SK-N-SH (cell line): ENCODE measurements around the gene C19orf47.

Experiments used
- EP300 ChIP-seq, 2 experiments: IDR thresholded peaks; 2 replicates each; pipeline versions ENCODE4 v1.4.0 to v1.6.1; 2012; ENCODE audit warnings: borderline replicate concordance in 1 of 2, low read depth in 1 of 2, low read length in 1 of 2
- EZH2phosphoT487 ChIP-seq: fragments of 200-600 bp; sonication (generic); IDR thresholded peaks from 2 replicates; pipeline ENCODE4 v1.6.1; 2017; ENCODE audit warnings: low read depth, mixed run types, mild to moderate bottlenecking, antibody characterized with exemption, moderate library complexity, borderline replicate concordance
- FOXM1 ChIP-seq: IDR thresholded peaks from 2 replicates; pipeline ENCODE4 v1.4.0; 2012; ENCODE audit warnings: low read depth, mild to moderate bottlenecking
- MXI1 ChIP-seq: IDR thresholded peaks from 2 replicates; pipeline ENCODE4 v1.6.1; 2012; ENCODE audit warnings: mild to moderate bottlenecking, low read depth, low read length, improper control_type of control experiment
- NRF1 ChIP-seq: IDR thresholded peaks from 2 replicates; pipeline ENCODE4 v1.6.1; 2012; ENCODE audit warnings: low read depth, mild to moderate bottlenecking, low read length
- POLR2AphosphoS5 ChIP-seq: IDR thresholded peaks from 2 replicates; pipeline ENCODE4 v1.6.1; 2012; ENCODE audit warnings: low read depth, low read length
- SMC3 ChIP-seq: IDR thresholded peaks from 2 replicates; pipeline ENCODE4 v1.6.1; 2012; ENCODE audit warnings: low read depth, low read length, improper control_type of control experiment
- TAF1 ChIP-seq: IDR thresholded peaks from 2 replicates; pipeline ENCODE4 v1.6.1; 2012; ENCODE audit warnings: low read depth, mild to moderate bottlenecking, low read length, moderate library complexity, borderline replicate concordance
- TEAD4 ChIP-seq: IDR thresholded peaks from 2 replicates; pipeline ENCODE4 v1.4.0; 2012; ENCODE audit warnings: mild to moderate bottlenecking, borderline replicate concordance; ENCODE audit not compliant: insufficient read depth
- YY1 ChIP-seq: IDR thresholded peaks from 2 replicates; pipeline ENCODE4 v1.4.0; 2012; ENCODE audit warnings: low read depth, mild to moderate bottlenecking
- TF ChIP-seq, protein P1 (sequence below): fragments of 200-600 bp; sonication (generic); IDR thresholded peaks from 2 replicates; pipeline ENCODE4 v1.6.1; 2017; ENCODE audit warnings: antibody characterized with exemption, mild to moderate bottlenecking, moderate library complexity
- TF ChIP-seq, protein P2 (sequence below): IDR thresholded peaks from 2 replicates; pipeline ENCODE4 v1.4.0; 2012; ENCODE audit warnings: low read depth, borderline replicate concordance
- TF ChIP-seq, protein P3 (sequence below): IDR thresholded peaks from 2 replicates; pipeline ENCODE4; 2012
- TF ChIP-seq, protein P4 (sequence below): IDR thresholded peaks from 2 replicates; pipeline ENCODE4 v1.4.0; 2012; ENCODE audit warnings: low read depth

DNA sequence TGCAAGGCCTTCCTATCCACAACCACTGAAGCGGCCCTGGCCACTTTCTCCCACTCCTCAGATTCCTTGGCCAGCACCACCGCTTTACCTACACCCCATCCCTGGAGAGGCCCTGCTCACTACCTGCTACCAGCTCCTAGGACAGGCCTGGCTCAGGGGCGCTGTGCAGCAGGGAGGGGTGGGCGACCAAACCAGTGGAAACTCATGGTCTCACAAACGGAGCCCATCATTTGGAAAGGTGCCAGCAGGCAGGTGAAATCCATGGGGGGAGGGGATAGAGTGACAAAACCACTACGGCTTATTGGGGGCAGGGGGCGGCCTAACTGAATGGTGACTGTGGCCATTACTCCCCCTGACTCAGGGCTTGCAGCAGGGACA is 27.6 kb downstream of the C19orf47 start:
- TF ChIP-seq, protein P1, sequence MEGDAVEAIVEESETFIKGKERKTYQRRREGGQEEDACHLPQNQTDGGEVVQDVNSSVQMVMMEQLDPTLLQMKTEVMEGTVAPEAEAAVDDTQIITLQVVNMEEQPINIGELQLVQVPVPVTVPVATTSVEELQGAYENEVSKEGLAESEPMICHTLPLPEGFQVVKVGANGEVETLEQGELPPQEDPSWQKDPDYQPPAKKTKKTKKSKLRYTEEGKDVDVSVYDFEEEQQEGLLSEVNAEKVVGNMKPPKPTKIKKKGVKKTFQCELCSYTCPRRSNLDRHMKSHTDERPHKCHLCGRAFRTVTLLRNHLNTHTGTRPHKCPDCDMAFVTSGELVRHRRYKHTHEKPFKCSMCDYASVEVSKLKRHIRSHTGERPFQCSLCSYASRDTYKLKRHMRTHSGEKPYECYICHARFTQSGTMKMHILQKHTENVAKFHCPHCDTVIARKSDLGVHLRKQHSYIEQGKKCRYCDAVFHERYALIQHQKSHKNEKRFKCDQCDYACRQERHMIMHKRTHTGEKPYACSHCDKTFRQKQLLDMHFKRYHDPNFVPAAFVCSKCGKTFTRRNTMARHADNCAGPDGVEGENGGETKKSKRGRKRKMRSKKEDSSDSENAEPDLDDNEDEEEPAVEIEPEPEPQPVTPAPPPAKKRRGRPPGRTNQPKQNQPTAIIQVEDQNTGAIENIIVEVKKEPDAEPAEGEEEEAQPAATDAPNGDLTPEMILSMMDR: no peak
- TF ChIP-seq TAF1: no peak
- no peak for TF ChIP-seq FOXM1
- TF ChIP-seq, protein P2, sequence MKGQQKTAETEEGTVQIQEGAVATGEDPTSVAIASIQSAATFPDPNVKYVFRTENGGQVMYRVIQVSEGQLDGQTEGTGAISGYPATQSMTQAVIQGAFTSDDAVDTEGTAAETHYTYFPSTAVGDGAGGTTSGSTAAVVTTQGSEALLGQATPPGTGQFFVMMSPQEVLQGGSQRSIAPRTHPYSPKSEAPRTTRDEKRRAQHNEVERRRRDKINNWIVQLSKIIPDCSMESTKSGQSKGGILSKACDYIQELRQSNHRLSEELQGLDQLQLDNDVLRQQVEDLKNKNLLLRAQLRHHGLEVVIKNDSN: no peak
- TF ChIP-seq EP300 (IDR thresholded peaks at IDR 0.05; ENCODE audit: borderline replicate concordance in 1 of 2, low read depth in 1 of 2, low read length in 1 of 2): no peak
- no peak for TF ChIP-seq SMC3
- TF ChIP-seq, protein P3, sequence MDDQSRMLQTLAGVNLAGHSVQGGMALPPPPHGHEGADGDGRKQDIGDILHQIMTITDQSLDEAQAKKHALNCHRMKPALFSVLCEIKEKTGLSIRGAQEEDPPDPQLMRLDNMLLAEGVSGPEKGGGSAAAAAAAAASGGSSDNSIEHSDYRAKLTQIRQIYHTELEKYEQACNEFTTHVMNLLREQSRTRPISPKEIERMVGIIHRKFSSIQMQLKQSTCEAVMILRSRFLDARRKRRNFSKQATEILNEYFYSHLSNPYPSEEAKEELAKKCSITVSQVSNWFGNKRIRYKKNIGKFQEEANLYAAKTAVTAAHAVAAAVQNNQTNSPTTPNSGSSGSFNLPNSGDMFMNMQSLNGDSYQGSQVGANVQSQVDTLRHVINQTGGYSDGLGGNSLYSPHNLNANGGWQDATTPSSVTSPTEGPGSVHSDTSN: no peak
- TF ChIP-seq, protein P4, sequence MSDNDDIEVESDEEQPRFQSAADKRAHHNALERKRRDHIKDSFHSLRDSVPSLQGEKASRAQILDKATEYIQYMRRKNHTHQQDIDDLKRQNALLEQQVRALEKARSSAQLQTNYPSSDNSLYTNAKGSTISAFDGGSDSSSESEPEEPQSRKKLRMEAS: no peak
- TF ChIP-seq NRF1: no peak
- TF ChIP-seq EZH2phosphoT487: no peak
- TF ChIP-seq TEAD4: no peak
- no peak for TF ChIP-seq POLR2AphosphoS5
- TF ChIP-seq YY1: no peak
- TF ChIP-seq MXI1: no peak
